Activated CD4-positive, CD25-positive, alpha-beta regulatory T cell treated with anti-CD3 and anti-CD28 coated beads, Interleukin-2, amount 50 U/mL, for 16 hours (primary cell): ENCODE results near the gene HIVEP1.
"Not testable (repeated sequence)": the region's sequence is repeated elsewhere in the genome, so short reads cannot be mapped to it uniquely, and the experiment has no call there.

Experiments used
- DNase-seq: peaks from one replicate; pipeline ENCODE4 v3.0.0-alpha.2; 2020; ENCODE audit warnings: low read depth, low spot score

The HIVEP1 gene

GRCh38 chr6:12083302-12083701 lies 71.2 kb downstream of the HIVEP1 start:
- no peak for DNase-seq

GRCh38 chr6:12083763-12084162 lies 71.7 kb downstream of the HIVEP1 start:
- DNase-seq = no peak

- no peak for DNase-seq
Measured at GRCh38 chr6:12084681-12085080, 72.6 kb downstream of the HIVEP1 start.

- no peak for DNase-seq
Measured at GRCh38 chr6:12088531-12088930, 76.4 kb downstream of the HIVEP1 start.

GRCh38 chr6:12090714-12091113 lies 78.6 kb downstream of the HIVEP1 start:
- no peak for DNase-seq

GRCh38 chr6:12092762-12093161 lies 80.7 kb downstream of the HIVEP1 start:
- DNase-seq = no peak

- no peak for DNase-seq
Measured at GRCh38 chr6:12094689-12095088, 82.6 kb downstream of the HIVEP1 start.

GRCh38 chr6:12096342-12096741 lies 84.2 kb downstream of the HIVEP1 start:
- no peak for DNase-seq

- DNase-seq = no peak
Measured at GRCh38 chr6:12097791-12098190, 85.7 kb downstream of the HIVEP1 start.

GRCh38 chr6:12099623-12100338 lies 87.7 kb downstream of the HIVEP1 start:
- no peak for DNase-seq

GRCh38 chr6:12101048-12101447 lies 88.9 kb downstream of the HIVEP1 start:
- no peak for DNase-seq

GRCh38 chr6:12101653-12102312 lies 89.7 kb downstream of the HIVEP1 start:
- DNase-seq = no peak

- DNase-seq = no peak
Measured at GRCh38 chr6:12102350-12102749, 90.2 kb downstream of the HIVEP1 start.

- DNase-seq = no peak
Measured at GRCh38 chr6:12103158-12103557, 91.0 kb downstream of the HIVEP1 start.

GRCh38 chr6:12105271-12105670 lies 93.2 kb downstream of the HIVEP1 start:
- DNase-seq = no peak

- not testable (repeated sequence) for DNase-seq
Measured at GRCh38 chr6:12108376-12108775, 96.3 kb downstream of the HIVEP1 start.

- DNase-seq = no peak
Measured at GRCh38 chr6:12110523-12111362, 98.6 kb downstream of the HIVEP1 start.

GRCh38 chr6:12111363-12111670 lies 99.2 kb downstream of the HIVEP1 start:
- DNase-seq = no peak

GRCh38 chr6:12112540-12113189 lies 100.6 kb downstream of the HIVEP1 start:
- no peak for DNase-seq

GRCh38 chr6:12113190-12113577 lies 101.1 kb downstream of the HIVEP1 start:
- no peak for DNase-seq

GRCh38 chr6:12114055-12114503 lies 102.0 kb downstream of the HIVEP1 start:
- no peak for DNase-seq

GRCh38 chr6:12115001-12115400 lies 102.9 kb downstream of the HIVEP1 start:
- no peak for DNase-seq
